Astrocyte (in vitro differentiated cells and primary cell): Measurements from ENCODE around the gene HADHB. TPM values are rescaled to one million over a fixed set of nuclear protein-coding genes. Genes with fewer than 3 reads are reported as not detected.

Source experiments
- DNase-seq: peaks from one replicate; pipeline ENCODE4 v3.0.0-alpha.2; 2010; ENCODE audit warnings: low read depth
- FAIRE-seq: peaks from 2 replicates; lab custom pipeline; 2011; peaks lifted over from hg19 to GRCh38; lab: Jason Lieb, UNC
- H2AFZ ChIP-seq: 2 replicates; pipeline ENCODE4 v1.6.0; 2012; ENCODE audit warnings: low read depth, low read length, inconsistent platforms
- H3K27ac ChIP-seq: 2 replicates; pipeline ENCODE4 v1.5.1; 2011; ENCODE audit warnings: low read depth, low read length, inconsistent platforms
- H3K27me3 ChIP-seq: 2 replicates; pipeline ENCODE4 v1.6.0; 2011; ENCODE audit warnings: low read length, inconsistent platforms; ENCODE audit not compliant: insufficient read depth
- H3K36me3 ChIP-seq: 2 replicates; pipeline ENCODE4 v1.5.1; 2011; ENCODE audit warnings: low read length, inconsistent platforms; ENCODE audit not compliant: insufficient read depth
- H3K4me1 ChIP-seq: 2 replicates; pipeline ENCODE4 v1.5.1; 2011; ENCODE audit warnings: low read length, inconsistent platforms; ENCODE audit not compliant: insufficient read depth
- H3K4me2 ChIP-seq: 2 replicates; pipeline ENCODE4 v1.6.0; 2012; ENCODE audit warnings: low read length, inconsistent platforms
- H3K4me3 ChIP-seq: 2 replicates; pipeline ENCODE4 v1.5.1; 2011; ENCODE audit warnings: low read depth, mild to moderate bottlenecking, low read length, inconsistent platforms; ENCODE audit not compliant: insufficient read depth
- H3K79me2 ChIP-seq: 2 replicates; pipeline ENCODE4 v1.6.0; 2012; ENCODE audit warnings: mild to moderate bottlenecking, low read length, inconsistent platforms; ENCODE audit not compliant: insufficient read depth
- H3K9ac ChIP-seq: 2 replicates; pipeline ENCODE4 v1.6.0; 2012; ENCODE audit warnings: mild to moderate bottlenecking, low read length, inconsistent platforms
- H3K9me3 ChIP-seq: 2 replicates; pipeline ENCODE4 v1.5.1; 2012; ENCODE audit warnings: low read depth, mild to moderate bottlenecking, low read length, inconsistent platforms; ENCODE audit not compliant: insufficient read depth
- H4K20me1 ChIP-seq: 2 replicates; pipeline ENCODE4 v1.6.0; 2012; ENCODE audit warnings: low read length, inconsistent platforms; ENCODE audit not compliant: insufficient read depth
- H3K27ac Mint-ChIP-seq: one replicate; pipeline ENCODE4 v1.8.0; 2021; ENCODE audit warnings: mild to moderate bottlenecking, mixed read lengths; ENCODE audit not compliant: unreplicated experiment
- H3K27me3 Mint-ChIP-seq: one replicate; pipeline ENCODE4 v1.8.0; 2021; ENCODE audit warnings: low read depth, mixed read lengths; ENCODE audit not compliant: unreplicated experiment
- H3K36me3 Mint-ChIP-seq: one replicate; pipeline ENCODE4 v1.8.0; 2021; ENCODE audit warnings: low read depth, mixed read lengths; ENCODE audit not compliant: unreplicated experiment
- H3K4me1 Mint-ChIP-seq: one replicate; pipeline ENCODE4 v1.8.0; 2021; ENCODE audit warnings: low read depth, mixed read lengths; ENCODE audit not compliant: unreplicated experiment
- H3K4me3 Mint-ChIP-seq: one replicate; pipeline ENCODE4 v1.8.0; 2021; ENCODE audit warnings: mild to moderate bottlenecking, moderate library complexity, mixed read lengths; ENCODE audit not compliant: unreplicated experiment
- H3K9me3 Mint-ChIP-seq: one replicate; pipeline ENCODE4 v1.8.0; 2021; ENCODE audit warnings: mild to moderate bottlenecking, mixed read lengths; ENCODE audit not compliant: unreplicated experiment
- CTCF ChIP-seq: IDR thresholded peaks from 2 replicates; pipeline ENCODE4 v1.5.1; 2011; ENCODE audit warnings: low read depth, mild to moderate bottlenecking, inconsistent platforms, low read length, moderate library complexity; ENCODE audit not compliant: insufficient read depth
- EZH2 ChIP-seq: IDR thresholded peaks from 2 replicates; pipeline ENCODE4 v1.6.1; 2012; ENCODE audit warnings: mild to moderate bottlenecking, low read length, inconsistent platforms; ENCODE audit not compliant: insufficient read depth
- total RNA-seq: library from RNA; stranded (reverse); gene quantifications from 2 replicates; pipeline ENCODE4 v1.2.1, GENCODE V29; 2021

Gene HADHB
- total RNA-seq, 1 donor from 2014 or later, result 109 TPM

GRCh38 chr2:26305540-26305939, 60.8 kb downstream of the HADHB start:
- Histone ChIP-seq H4K20me1 (no peaks in the 10 kb centered on the region), H3K79me2 (no peaks in the 10 kb centered on the region), H2AFZ (no peak overlapping the region), H3K4me2 (no peak overlapping the region), H3K9me3 (no peaks in the 10 kb centered on the region), H3K27me3 (peaks cover 2% of the 10 kb centered on the region), H3K9ac (no peak overlapping the region), H3K27ac (no peak overlapping the region), H3K36me3 (no peaks in the 10 kb centered on the region), H3K4me3 (no peak overlapping the region), H3K4me1 (peaks cover 4% of the 10 kb centered on the region)
- FAIRE-seq (no peak), DNase-seq (no peak)
- Mint-ChIP-seq H3K9me3 (no peaks in the 10 kb centered on the region), H3K4me1 (no peaks in the 10 kb centered on the region), H3K36me3 (peaks cover 2% of the 10 kb centered on the region), H3K4me3 (no peak overlapping the region), H3K27ac (no peak overlapping the region), H3K27me3 (peaks cover 30% of the 10 kb centered on the region)
- no peak for TF ChIP-seq CTCF
- no peak for TF ChIP-seq EZH2

DNA sequence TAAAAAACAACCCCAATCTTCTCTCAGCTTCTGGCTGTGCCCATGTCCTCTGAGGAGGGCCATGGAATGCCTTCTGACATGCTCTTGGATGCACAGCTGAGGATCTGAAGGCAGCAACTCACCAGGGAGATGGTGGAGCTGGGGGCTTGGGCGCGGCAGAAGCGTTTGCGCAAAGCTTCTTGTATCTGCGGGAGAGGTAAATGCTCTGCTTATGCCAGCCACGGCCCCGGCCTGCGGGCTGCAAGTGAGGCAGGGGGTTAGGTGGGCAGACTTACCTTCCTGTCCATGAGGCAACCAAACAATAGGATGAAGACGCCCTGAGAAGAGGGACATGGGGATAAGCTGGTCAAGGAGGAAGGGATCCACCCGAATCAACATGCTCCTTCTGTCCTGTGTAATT, 65.2 kb downstream of the HADHB start:
- H3K36me3 ChIP-seq, result no peaks in the 10 kb centered on the region
- H3K9ac ChIP-seq, result no peak overlapping the region
- TF ChIP-seq EZH2 (no peak), CTCF (no peak)
- H4K20me1 ChIP-seq, result no peaks in the 10 kb centered on the region
- Mint-ChIP-seq H3K27me3 (peaks cover 50% of the 10 kb centered on the region), H3K4me1 (no peaks in the 10 kb centered on the region), H3K36me3 (peaks cover 5% of the 10 kb centered on the region), H3K27ac (no peak overlapping the region), H3K4me3 (no peak overlapping the region), H3K9me3 (peaks cover 4% of the 10 kb centered on the region)
- H3K27ac ChIP-seq, result no peak overlapping the region
- H3K4me2 ChIP-seq, result no peak overlapping the region
- no peaks in the 10 kb centered on the region for H3K4me1 ChIP-seq
- H3K4me3 ChIP-seq, result no peak overlapping the region
- H3K79me2 ChIP-seq, result no peaks in the 10 kb centered on the region
- no peak for FAIRE-seq
- H3K9me3 ChIP-seq, result no peaks in the 10 kb centered on the region
- peaks cover 4% of the 10 kb centered on the region for H3K27me3 ChIP-seq
- no peak for DNase-seq
- H2AFZ ChIP-seq, result no peak overlapping the region

DNA sequence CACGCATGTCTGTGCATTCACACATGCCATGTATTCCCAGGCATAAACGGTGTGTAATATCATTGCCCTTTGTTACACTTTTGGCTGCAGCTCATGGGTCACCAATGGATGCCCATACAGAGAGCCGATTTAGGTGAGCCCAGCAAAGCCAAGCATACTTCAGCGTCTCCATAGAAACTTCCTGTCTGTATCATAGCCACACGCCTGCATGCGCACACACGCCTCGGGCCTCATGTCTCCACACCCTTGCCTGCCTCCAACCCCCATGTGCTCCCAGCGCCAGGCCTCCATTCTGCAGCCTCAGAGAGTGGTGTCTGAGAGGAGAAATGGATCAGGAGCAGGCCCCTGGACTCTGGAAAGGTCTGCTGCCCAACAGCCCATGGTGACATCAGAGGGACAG, 67.7 kb downstream of the HADHB start:
- H3K27ac Mint-ChIP-seq, result no peak overlapping the region
- H3K9me3 Mint-ChIP-seq, result peaks cover 4% of the 10 kb centered on the region
- H3K4me1 Mint-ChIP-seq, result no peaks in the 10 kb centered on the region
- Histone ChIP-seq H3K4me2 (no peak overlapping the region), H3K27me3 (peaks cover 4% of the 10 kb centered on the region), H3K9ac (no peak overlapping the region), H3K4me3 (no peak overlapping the region), H2AFZ (no peak overlapping the region), H3K4me1 (no peaks in the 10 kb centered on the region), H4K20me1 (no peaks in the 10 kb centered on the region), H3K27ac (no peak overlapping the region), H3K79me2 (no peaks in the 10 kb centered on the region), H3K9me3 (no peaks in the 10 kb centered on the region), H3K36me3 (no peaks in the 10 kb centered on the region)
- TF ChIP-seq EZH2, result no peak
- FAIRE-seq, result no peak
- no peak overlapping the region for H3K4me3 Mint-ChIP-seq
- no peak for DNase-seq
- H3K27me3 Mint-ChIP-seq, result peaks cover 71% of the 10 kb centered on the region
- peaks cover 5% of the 10 kb centered on the region for H3K36me3 Mint-ChIP-seq
